Epidermal melanocyte (primary cell): ENCODE results near the gene AMBP.

Experiments
- DNase-seq: peaks from one replicate; pipeline ENCODE4 v3.0.0; 2011; ENCODE audit warnings: low spot score; ENCODE audit not compliant: insufficient read length

The AMBP gene

DNA sequence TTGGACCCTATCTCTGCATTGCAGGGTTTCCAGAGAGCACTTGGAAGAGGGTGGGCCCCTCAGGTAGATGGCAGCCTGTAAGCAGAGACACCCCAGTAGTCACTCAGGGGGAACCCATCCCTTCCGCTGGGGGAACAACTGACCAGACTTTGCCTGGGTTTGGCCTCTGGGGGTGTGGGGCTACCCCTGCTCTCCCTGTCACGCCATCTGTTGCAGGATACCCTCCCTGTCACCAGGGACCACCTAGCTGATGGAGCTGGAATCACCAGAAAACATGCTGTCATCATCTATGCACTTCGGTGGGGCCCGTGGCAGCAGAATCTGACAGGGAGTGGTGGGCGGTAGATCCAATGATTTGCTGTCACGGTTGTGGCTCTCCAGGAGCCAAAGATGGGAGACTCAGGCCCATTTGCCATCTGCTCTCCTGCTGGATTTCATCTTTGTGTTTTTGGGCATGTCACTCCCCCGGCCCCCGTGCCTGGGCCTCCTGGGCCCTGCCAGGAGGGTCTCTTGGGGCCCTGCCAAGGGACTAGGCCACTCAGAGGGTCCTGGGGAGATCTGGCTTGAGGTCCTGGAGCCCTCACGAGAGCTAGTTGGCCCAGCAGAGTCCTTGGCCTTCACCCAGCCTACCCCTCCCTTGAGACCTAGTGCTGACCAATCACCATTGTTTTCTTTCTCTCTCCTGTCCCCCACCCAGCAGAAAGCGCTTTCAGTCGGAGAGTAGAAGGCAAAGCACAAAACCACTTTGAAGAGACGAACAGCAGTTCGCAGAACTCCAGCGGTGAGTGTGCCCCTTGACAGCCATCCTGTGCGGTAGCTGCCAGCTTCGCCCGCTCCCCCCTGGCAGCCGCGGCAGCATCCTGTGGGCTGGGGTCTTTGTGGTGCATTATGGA, 45.9 kb downstream of the AMBP start:
- DNase-seq, result no peak

DNA sequence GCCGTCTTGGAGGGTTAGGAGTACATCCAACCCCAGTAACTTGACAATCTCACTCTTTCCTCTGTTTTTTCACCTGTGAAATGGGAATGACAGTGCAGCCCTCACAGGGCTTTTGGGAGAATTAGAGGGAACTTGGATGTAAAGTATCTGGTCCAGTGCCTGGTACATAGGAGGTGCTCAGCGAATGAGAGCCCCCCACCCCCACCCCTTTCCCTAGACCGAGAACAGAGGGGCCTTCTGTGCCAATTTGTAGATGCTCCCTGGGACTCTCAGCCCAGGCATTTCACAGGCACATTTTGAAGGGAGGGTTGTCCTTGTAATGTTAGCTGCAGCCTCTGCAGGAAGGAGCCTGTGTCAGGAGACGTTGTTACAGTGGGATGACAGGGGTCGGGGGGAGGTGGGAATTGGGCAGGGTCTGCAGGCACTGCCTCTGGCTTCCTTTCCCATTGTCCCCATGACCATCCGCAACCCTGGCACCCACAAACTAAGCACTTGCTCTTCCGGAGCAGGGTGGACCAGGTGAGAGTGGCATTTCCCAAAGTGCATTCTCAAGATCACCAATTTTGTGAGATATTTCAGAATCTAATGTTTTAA, 47.0 kb downstream of the AMBP start:
- DNase-seq, result no peak

DNA sequence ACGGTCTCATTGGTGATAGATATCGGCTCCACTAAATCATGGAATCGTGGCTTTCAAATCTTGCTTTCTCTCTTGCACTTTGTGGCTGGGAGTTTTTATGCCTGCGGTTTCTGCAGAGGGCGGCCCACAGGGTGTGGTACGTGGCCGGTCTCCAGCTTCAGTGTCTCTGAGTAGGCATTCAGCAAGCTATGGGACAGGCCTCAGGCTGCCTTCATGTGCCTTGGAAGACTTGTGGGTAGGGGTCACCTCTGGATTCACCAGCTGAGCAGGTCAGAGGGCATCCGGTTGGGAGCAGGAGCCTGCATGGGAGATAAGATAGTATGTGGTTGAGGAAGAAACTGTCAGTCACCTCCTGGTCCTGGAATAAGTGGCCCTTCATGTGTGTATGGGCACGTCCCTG, 47.7 kb downstream of the AMBP start:
- DNase-seq, result no peak

DNA sequence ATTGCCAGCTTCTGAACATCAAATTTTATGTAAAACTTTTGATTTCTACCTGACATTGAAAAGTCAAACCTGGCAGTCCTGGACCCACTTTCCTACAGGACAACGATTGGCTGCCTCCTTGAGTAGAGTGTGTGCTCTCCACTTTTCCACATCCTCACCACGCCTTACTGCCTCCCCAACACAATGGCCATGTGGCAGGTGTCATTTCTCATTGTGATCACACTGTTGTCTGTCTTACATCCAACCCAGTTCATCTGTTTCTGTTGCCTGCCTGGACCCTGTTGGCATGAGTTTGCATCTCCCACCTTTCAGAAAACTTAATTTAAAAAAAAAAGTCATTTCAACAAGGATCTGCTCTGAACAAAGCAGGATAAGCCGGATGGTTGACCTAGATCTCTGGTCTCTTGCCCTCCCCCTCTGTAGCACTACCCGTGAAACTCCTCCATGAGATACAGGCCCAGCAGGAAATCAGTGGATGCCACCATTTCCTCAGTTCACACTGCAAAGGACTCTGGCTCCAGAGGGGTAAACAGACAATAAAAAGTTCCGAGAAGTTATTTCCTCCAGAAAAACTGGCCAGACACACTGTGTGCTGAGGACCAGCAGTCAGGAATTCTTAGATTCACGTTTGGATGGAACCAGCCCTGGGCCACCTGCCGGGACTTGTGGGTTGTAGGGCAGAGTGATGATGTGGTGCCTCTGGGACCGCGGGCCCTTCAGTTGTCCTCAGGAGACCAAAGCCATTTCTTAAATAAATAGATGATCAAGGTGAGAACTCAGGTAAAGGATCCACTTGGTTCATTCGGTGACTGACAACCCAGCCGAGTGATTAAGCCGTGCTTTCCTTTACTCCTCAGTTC, 48.6 kb downstream of the AMBP start:
- no peak for DNase-seq

DNA sequence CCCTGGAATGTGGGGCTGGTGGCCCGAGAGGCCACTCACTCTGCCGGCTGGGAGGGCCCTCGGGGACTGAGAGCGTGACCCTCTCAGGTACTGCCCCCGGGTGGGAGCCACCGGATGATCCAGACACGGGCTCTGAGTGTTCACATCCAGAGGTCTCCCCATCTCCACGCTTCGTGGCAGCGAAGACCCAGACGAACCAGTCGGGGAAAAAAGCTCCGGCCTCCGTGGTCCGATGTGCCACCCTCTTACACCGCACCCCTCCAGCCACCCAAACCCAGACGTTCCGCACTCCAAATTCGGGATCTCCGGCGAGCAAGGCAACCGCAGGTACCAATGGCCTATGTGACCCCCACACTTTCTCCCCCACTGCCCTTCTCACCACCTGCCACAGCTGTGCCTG, 49.5 kb downstream of the AMBP start:
- DNase-seq, result no peak

DNA sequence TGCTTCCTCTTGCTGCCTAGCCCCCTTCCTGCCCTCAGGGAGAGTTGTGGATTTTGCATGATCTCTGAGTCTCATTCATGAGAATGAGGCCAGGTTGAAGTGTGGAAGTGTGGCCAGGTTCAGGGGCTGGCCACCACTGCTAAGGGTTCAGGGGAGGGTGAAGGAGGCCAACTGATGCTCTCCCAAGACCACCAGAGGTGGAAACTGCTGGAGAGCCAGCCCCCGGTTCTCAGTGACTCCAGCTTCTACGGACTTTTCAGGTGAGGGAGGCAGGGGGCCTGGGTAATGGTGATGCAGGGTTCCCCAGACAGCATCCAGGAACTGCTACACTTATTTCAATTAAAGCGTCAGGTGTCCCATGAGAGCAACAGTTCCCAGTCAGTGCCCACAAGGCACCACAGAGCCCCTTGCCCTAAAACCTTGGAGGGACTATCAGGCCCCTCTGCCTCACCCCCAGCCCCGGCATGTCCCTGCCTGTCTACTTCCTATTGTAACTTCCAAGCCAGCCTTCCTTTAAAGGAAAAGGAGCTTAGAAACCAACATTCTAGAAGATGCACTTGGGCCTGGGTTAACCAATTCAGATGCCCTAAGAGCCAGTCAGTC, 50.1 kb downstream of the AMBP start:
- DNase-seq, result no peak

DNA sequence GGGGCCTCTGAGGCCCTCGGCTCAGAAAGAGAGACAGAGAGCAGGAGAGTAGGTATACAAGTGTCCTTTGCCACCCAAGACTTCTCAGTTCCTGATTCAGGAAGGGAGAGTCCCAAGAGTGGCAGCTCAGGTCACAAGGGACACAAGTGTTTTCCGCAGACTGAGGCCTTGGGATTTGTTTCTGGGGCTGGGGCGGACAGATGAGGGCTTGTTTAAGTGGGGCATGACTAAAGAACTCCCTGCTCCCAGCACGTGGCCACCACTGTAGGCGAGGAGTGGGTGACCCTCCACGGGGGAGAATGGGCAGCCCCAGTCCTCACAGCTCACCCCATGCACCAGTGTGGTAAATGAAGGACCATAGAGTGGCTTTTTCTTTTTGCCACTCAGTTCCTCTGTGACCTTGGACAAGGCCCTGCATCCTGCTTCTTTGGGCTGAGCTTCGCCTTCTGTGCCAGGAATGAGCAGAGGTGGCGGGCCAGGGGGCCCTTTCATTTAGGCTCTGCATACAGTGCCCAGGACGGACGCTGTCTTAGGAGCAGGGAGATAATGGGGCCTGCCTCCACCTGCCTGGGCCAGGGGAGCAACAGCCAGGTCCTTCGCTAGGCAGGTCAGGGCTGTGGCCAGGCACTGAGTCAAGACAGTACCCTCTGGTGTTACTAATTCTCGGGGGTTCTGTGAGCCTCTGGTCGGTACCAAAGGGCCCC, 50.8 kb downstream of the AMBP start:
- no peak for DNase-seq

DNA sequence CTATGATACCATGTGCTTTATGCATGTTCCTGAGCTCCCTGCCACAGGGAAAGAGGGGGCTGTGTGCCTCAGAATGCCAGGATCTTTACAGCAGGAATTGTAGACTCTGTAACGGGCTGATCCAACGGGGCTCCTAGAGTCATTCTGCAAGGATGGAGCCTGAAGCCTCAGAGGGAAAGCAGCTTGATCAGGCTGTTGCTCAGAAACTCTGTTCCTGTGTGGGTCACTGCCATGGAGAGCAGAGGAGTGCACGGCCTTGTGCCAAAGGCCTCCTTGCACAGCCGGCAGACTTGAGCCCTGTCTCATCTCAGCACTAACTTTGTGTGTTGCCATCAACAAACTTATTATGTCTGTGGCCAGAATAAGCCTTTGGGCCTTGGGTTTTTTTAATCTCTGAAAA, 51.8 kb downstream of the AMBP start:
- DNase-seq, result no peak

DNA sequence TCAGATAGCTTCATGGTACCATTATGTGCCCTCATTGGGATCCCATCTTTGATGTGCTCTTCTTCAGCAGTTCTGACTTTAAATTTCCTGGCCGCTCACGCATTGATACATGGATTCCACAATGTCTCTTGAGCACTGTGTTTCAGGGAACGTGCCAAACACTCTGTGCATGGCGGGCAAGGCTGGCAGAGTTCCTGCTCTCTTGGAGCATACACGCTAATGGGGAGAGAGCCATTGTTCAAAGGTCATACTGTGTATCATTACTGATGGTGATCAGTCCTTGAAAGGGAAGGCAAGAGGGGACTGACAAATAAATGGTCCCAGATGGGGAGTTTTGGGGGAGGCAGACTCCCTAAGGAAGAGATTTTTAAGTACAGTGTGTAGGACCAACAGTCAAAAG, 52.3 kb downstream of the AMBP start:
- no peak for DNase-seq

DNA sequence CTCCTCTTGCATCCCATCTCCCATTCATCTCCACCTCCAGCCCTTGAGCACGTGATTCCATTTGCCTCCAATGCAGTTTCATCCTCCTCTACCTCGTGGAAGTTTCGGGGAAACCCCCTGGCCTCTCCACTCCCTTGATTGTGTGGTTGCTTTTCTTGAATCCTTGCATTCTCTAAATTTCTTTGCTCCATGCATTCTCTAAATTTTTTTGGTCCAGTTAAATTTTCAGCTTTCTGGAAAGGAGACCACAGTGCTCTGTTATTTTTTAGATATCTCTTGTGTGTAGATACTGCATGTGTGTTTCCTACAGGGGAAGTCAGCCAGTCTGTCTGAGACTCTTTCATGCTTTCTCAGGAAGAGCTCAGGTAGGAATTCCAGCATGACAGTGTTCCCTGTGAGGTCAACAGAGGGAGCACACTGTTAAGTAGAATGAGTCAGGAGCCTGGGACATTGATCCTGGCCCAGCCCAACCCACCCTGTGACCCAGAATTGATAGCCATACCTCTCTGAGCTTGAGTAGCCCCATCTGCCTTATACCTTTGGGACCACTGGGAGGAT, 52.8 kb downstream of the AMBP start:
- no peak for DNase-seq

DNA sequence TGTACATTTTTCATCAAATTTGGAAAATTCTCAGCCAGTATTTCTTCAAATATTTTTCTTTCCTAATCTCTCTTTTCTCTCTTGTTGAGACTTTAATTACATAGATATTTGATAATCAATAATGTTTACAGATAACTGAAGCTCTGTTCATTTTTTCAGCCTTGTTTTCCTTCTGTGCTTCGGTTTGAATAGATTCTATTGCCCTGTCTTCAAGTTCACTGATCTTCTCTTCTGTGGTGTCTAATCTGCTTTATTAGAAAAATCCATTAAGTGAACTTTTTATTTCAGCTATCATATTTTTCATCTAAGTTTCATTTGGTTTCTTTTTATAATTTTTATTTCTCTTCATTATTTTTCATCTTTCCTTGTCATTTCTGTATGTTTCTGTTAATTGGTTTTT, 54.1 kb downstream of the AMBP start:
- DNase-seq, result no peak

DNA sequence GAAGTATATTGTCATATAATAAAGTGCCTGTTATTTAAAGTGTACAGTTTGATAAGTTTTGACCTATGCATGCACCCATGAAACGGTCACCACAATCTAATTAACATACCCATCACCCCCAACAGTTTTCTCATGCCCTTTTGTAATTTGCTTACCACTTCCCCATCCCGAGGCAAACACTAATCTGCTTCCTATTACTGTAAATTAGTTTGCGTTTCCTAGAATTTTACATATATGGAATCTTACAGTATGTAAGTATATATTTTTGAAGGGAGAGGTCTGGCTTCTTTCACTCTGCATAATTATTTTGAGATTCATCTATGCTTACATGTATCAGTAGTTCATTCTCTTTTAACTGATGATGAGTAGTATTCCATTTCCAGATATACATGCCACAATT, 56.5 kb downstream of the AMBP start:
- no peak for DNase-seq

DNA sequence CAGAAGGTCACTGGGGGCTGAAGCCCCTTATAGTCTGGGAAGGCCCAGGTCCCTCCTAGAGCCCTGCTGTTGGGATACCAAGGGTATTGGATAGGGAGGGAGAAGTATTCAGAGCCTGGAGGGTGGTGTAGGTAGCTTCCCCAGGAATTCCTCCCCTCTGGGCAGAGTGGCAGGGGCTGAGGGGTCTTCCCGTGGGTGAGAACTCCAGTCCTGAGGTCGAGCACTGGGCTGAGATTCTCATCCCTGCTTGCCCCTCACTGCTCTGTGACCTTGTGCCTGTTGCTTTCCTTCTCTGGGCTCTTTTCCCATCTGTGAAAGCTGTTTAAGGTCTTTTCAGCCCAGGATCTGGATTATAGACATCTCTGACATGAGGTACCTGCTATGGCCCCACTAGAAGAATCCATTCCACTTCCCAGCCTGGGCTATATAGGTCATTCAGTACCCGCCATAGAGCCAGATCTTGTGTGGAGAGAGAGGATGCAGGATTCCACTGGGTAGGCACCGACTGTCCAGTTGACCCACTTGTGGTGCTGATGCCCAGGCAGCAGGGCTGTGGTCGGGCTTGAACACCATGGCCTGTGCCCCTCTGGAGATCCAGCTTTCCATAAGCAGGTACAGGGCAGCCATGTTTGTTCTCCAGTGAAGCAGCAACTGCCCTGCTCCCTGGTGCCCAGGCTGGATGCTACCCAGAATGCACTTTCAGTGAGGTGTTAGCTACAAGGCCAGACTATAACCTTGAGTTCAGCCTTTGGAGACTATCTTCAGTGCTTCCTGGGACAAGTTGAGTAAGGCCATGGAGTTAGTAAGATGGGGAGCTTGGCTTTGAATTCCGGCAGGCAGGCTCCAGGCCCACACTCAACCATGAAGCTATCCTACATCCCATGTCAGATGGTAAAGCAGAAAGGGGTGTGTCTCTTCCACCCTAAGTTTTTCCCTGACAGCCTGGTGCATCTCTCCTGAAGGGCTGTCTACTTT, 60.1 kb downstream of the AMBP start:
- DNase-seq, result no peak

DNA sequence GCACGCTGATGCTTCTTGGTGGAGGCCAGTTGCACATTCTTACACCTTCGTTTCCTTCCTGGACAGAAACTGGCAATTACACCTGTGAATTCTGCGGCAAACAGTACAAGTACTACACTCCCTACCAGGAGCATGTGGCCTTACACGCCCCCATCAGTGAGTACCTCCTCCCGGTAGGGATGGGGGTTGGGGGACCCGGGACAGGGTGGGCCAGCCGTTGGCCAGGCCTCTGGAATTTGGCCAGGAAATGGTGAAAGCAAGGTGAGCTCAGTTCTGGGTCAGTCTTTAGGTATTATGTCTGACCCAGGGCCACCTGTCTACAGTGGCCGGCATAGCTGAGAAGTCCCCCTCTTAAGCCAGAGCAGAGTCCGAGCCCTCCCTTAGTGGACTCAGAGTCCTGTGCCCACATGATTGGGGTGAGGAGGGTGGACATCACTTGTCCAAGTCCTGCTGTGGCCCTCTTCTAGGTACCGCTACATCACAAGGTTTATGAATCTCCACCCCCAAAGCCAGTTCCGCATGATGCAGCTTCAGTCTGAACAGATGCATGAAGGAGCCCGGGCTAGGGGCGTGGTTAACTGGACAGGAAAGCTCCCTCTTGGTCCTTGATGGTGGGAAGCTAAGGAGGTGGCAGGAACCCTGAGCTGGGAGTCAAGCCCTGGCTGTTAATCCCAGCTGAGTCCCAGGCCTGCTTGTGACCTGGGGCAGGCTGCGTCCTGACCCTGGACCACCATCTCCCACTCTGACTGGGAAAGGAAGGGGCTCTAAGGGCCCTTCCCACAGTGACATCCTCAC, 61.3 kb downstream of the AMBP start:
- DNase-seq, result no peak

DNA sequence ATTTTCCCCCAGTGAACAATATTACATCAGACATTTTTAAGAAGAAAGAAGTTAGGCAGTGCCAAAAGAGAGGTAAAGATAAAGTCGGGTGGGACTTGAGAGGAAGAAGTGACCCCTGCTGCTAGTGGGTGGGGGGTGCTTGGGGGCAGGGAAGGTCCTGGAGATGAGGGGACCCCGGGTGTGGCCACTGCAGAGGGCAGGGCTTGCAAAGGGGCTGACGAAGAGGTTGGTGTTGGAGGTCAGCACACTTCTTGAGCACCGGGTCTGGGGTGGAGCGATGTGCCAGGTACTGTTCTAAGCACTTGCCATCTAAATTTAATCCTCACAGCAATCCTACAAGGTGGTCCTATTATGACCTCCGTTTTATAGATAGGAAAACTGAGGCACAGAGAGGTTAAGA, 62.0 kb downstream of the AMBP start:
- no peak for DNase-seq

DNA sequence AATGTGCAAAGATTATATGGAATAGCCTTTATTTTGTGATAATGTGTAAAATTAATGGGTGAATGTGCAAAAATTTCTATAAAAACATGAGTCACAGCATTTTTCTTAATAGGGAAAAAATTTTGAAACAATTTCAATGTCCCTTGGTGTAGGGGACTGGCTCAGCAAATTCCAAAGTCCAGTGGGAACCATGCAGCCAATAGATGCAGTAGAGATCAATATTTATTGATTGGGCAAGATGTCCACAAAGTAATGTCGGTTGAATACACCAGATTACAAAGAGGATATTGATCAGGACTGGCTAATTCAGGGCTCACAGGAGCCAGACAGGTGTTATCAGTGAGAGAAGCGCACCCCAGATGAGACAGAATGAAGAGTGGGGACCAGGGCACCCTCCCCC, 62.5 kb downstream of the AMBP start:
- DNase-seq, result no peak

DNA sequence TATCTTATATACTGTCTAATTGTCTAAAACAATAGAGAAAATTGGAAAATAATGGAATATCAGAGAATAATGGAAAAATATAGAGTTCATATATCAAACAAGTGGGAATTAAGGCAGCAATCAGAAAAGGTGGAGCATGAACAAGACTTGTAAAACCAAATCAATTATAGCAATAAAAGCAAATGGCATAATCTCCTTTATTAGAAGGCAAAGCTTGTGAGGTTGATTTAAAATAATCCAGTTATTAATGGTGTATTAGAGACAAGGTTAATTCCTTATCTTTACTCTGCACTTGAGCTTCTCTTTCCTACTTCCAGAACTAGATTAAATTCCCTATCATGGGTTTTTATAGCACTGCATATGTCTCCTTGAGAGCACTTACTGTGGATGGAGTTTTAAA, 64.1 kb downstream of the AMBP start:
- no peak for DNase-seq

DNA sequence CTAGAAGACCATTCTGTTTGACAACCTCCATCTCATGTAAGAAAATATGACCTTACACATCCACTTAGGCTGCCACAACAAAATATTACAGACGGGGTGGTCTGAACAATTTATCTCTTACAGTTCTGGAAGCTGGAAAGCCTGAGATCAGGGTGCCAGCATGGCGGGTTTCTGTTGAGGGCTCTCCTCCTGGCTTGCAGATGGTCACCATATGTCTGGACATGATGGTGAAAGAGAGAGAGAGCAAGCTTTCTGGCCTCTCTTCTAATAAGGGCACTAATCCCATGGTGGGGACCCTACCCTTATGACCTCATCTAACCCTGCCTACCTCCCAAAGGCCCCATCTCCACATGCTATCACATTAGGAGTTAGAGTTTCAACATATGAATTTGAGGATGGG, 66.0 kb downstream of the AMBP start:
- DNase-seq, result no peak

DNA sequence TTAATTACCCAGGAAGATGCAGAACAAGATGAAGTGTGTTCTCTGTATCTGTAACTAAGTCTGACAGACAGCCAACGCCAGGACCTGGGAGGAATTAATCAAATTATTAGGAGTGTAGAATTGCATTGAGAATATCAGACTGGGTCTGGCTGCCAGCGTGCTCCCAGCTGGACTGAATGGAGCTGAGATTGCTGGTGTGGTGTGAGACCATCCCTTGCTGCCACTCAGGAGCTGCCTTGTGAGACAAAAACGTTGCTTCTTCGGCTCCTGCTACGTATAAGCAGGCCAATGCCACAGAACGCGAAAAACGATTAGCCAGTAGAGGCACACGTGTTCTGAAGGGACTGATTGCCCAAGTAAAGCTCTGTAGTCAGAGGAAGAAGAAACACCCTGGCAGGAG, 66.8 kb downstream of the AMBP start:
- DNase-seq, result no peak
